ENCODE data around the gene MOB3B. TPM values are rescaled to one million over a fixed set of nuclear protein-coding genes. Genes with fewer than 3 reads are reported as not detected.

The MOB3B gene
- total RNA-seq: 9.4 TPM

DNA sequence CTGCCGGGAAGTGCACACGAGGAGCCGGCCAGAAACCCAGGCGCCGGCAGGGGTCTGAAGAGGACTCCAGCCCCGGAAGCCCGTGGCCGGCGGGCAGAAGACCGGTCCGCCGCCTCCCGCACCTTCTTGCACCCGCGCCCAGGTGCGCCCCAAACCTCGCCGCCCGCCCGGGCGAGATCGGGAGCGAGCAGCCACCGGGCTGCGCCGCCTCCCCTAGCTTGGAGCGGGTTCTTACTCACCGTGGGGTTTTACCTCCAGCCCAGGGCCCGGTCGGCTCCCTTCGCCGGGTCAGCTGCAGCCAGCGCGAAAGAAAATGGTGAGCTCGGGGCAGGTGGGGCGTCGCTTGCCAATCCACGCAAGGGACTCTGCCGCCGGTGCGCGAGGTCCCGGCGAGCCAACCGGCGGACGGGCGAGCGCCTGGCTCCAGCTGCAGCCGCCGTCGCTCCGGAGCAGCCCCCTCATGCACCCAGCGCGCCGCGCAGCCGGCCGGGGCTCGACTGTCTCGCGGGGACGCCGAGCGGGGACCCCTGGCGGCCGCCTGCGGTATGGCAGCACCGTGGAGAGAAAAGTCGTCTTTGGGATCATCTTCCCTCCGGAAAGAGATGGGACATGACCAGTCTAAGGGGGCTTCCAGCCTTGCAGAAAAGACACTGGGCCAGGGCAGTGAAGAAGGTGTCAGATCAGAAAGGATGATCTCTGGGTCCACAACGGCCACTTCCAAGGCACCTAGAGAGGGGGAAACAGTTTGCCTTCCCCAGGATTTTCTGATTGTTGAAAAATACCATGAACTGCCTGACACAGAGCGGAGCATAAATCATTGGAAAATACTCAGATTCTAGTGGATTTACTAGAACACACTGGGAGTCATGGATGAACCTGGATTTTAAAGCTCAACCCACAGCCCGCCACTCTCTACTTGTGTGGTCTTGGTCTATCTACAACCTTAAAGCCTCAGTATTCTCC, at the start of gene MOB3B:
MOB3B (minus strand) TSS at position 499 of the 963 bp plus-strand sequence. CDS start 74,264 bp downstream, outside the sequence.
- peak; percentile 84 for DNase-seq (ENCODE audit: low spot score)

GRCh38 chr9:27573634-27574590, 44.3 kb upstream of the MOB3B start:
- peak; percentile 97 for DNase-seq (ENCODE audit: low spot score)

GRCh38 chr9:27572918-27573633, 43.5 kb upstream of the MOB3B start, which contains the start of gene C9orf72:
TSS of gene C9orf72 (minus strand) at chr9:27573481. CDS start at chr9:27567120, 6,361 bp downstream.
- DNase-seq (ENCODE audit: low spot score): peak; percentile 87

DNA sequence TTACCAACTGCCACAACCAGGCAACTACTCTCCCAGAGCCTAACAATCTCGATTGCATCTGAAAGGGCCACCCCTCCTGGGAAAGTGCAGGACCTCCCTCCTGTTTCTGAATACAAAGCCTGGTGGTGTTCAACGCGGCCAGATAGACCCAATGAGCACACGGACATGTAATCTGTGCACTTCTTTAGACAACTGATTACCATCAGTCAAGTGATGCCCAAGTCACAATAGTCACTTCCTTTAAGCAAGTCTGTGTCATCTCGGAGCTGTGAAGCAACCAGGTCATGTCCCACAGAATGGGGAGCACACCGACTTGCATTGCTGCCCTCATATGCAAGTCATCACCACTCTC, 42.9 kb upstream of the MOB3B start:
- no peak for DNase-seq (ENCODE audit: low spot score)

DNA sequence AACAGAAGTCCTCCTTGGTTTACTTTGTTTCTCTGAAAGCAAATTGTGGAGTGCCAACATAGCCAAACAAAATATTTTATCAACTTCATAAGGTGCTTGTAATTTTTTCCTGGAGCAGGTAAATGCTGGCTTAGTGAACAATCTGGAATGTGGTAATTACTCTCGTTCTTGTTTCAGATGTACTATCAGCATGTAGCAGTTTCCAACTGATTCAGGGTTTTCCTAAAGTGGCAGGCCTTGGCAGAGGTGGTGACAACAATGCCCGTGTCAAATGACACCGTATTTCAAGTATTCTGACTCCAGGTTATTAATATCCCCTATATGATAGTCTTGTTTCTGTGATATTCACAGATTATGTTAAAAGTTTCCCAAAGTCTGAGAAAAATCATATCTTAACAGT, 42.4 kb upstream of the MOB3B start:
- no peak for DNase-seq (ENCODE audit: low spot score)

DNA sequence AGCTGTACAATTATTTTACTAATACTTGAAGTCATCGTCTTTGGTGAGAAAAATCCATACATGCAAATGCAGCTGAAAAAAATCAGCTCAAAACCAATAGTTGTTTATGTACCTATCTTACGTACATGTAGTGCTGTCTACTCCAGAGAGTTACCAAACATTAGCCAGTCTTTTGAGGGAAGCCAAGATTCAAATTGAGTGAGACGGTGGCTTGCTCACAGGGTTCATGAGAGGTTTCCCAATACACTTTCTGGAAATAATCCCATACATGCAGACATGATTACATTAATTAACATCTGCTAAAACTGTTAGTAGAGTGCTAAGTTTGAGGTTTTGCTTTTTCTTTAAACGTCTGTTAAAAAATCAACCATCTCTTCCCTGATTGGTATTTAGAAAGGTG, 41.4 kb upstream of the MOB3B start:
- no peak for DNase-seq (ENCODE audit: low spot score)

DNA sequence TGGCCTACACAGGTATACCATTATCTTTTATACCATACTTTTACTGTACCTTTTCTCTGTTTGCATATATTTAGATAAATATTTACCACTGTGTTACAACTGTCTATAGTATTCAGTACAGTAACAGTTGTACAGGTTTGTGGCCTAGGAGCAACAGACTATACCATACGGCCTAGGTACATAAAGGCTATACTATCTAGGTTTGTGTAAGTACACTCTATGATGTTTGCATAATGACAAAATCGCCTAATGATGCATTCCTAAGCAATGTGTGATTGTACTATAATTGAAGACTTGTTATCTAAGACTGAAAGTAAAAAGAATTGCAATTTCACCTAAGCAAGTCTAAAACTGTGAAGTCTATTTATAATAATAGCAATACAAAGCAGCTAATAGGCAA, 39.8 kb upstream of the MOB3B start:
- DNase-seq (ENCODE audit: low spot score): no peak

DNA sequence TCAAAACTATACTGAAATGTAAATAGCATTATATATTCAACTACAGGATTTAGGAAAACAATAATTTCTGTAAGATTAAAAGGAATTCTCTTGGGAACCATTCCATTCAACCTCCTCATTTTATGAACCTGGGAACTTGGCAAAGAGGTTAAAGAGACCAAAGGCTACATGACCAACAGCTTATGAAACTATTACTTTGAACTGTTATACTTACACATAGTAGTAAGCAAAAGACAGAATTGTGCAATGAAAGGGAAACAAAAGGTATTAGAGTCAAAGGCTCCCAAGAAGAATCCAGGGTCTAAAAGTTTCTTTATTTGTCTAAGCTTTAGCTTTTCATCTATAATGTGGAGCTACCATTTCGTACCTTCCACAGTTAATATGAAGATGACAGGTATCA, 36.5 kb upstream of the MOB3B start:
- DNase-seq (ENCODE audit: low spot score): no peak

DNA sequence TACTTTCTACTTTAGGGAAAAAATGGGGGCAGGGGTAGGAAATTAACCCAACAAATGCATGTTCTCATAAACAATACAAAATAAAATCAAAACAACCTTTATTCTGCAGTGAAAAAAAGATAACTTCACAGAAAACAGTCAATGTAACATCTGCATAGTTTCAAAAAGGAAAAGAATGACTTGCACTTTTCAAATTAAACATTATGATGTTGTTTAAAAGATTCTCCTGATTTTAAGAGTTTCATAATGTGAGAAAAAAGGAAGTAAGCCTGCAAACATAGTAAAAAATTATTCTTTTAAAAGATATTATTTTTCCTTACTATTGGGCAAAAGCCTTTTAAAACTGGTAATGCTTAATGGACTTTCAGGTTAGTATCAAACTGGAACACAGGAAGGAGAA, 36.1 kb upstream of the MOB3B start:
- DNase-seq (ENCODE audit: low spot score): no peak

DNA sequence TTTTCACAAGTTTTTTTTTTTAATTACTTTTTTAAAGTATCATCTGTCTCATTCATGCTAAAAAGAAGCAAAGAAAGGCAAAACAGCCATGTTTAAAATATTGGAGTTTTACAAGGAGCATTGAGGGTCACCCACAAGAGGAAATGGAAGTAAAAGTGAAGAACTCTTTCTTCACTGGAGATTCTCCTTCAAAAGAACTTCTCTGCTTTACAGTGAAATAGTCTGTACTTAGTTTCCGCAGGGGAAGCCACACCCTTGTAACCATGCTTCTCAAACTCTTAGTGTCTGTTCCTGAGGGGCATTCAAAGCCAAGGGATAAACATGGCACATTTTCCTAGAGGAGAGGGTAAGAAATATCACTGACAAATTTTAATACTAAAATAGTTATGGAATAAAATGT, 35.1 kb upstream of the MOB3B start:
- no peak for DNase-seq (ENCODE audit: low spot score)

GRCh38 chr9:27563738-27564430, 34.3 kb upstream of the MOB3B start:
- no peak for DNase-seq (ENCODE audit: low spot score)

DNA sequence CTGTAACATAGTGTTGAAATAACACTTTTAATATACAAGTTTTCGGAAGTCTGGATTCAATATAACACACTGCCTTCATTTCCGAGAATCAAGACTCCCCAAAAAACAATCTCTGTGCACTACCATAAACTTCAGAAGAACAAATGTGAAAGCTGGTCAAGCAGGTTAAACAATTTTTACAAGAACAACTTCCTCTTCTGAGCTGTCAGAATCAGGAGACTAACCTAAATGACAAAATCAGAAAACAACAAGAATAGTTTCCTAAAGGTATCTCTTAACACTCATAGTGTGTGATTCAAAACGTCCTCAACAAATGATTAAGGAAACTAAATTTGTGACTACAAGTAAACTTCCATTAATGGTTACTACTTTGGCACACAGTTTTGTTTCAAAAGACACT, 32.1 kb upstream of the MOB3B start:
- no peak for DNase-seq (ENCODE audit: low spot score)

- no peak for DNase-seq (ENCODE audit: low spot score)
Observed at GRCh38 chr9:27560457-27560856, 30.8 kb upstream of the MOB3B start.

DNA sequence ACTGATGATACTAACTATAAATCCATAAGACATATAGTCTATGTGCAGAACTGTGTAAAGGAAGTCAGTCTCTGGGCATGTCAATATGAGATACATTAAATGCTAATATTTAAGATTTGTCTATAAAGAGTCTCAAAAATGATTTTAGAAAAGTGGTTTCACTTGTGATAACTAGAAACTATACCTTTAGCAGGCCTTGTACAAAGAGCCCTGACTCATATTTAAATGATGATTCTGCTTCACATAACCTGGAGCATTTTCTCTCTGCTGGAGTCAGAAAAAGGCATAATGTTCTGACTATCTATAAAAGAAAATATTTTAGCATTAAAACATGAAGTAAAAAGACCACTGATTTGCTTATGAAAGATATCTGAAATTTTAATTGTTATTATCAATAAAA, 28.7 kb upstream of the MOB3B start:
- DNase-seq (ENCODE audit: low spot score): no peak

- no peak for DNase-seq (ENCODE audit: low spot score)
Observed at GRCh38 chr9:27556470-27556869, 26.9 kb upstream of the MOB3B start.

GRCh38 chr9:27554712-27555111, 25.1 kb upstream of the MOB3B start:
- DNase-seq (ENCODE audit: low spot score): no peak

DNA sequence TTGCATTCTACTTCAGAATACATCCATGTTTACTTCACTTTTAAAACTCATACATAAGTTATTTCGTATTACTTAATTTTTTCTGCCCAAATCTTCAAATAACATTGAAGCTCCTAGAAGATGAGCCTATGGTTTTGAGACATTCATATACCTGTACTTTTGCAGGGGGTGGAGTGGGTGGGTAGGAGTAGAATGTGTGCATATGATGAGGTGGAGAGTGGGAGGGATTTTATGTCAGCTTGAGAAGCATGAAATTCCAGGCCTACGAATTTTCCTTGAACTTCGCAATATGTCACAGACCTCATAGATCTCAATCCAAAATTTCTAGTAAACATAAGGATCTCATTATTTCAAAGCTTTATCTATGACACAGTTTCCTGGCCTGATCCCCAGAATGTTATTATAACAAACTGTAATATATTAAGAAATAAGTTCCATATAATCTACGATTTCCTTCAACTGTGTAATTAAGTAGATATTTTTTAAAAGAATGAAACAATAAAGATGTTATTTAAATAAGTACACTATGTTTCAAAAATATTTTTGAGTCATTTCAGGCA, 19.7 kb upstream of the MOB3B start:
- no peak for DNase-seq (ENCODE audit: low spot score)

GRCh38 chr9:27548055-27548741, 18.6 kb upstream of the MOB3B start:
- no peak for DNase-seq (ENCODE audit: low spot score)

DNA sequence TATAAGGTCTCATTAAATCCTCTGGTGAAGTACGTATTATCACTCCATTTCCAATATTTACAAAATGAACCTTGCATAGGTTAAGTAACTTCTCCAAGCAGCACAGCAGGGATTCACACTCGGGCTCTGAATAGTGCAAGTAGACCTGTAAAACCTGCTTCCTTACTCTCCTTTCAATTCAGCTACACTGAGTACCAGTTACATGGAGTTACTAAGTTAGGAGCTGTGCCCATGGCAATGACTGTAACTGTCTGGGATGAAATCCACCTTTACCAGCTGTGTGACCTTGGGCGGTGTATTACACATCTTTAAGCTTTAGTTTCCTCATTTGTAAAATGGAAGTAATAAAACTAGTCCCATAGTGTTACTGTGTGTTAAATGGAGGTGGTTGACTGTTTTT, 15.9 kb upstream of the MOB3B start:
- no peak for DNase-seq (ENCODE audit: low spot score)

DNA sequence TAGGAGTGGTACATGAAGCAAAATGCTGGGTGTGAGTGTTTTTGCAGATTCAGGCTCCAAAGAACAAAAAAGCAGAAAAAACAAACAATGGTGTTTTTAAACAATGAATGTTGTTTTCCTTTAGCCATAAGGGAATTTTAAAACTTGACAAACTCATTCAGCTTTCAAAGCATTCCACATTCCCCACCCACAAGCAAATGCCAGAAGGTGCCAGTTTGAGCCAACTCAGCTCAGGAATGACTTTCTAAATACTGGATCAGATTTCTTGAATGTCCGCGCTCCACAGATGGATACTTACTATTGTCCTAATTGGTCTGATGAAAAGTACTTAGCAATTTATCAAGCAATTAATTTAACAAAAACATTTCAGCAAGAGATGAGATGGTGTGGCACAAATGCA, 12.9 kb upstream of the MOB3B start:
- no peak for DNase-seq (ENCODE audit: low spot score)
